SK-N-SH (cell line): ENCODE measurements around the gene FAM184B.

ENCODE experiments used
- CHD2 ChIP-seq: fragments of 150-350 bp; IDR thresholded peaks from 2 replicates; pipeline ENCODE4 v1.6.1; 2018; ENCODE audit warnings: low read length; ENCODE audit not compliant: partially characterized antibody
- FOXM1 ChIP-seq: IDR thresholded peaks from 2 replicates; pipeline ENCODE4 v1.4.0; 2012; ENCODE audit warnings: low read depth, mild to moderate bottlenecking
- TF ChIP-seq, protein P1 (sequence below): fragments of 200-600 bp; sonication (generic); IDR thresholded peaks from 2 replicates; pipeline ENCODE4 v1.6.1; 2017; ENCODE audit warnings: antibody characterized with exemption, mild to moderate bottlenecking, moderate library complexity
- TF ChIP-seq, protein P2 (sequence below): IDR thresholded peaks from 2 replicates; pipeline ENCODE4 v1.4.0; 2012; ENCODE audit warnings: low read depth

DNA sequence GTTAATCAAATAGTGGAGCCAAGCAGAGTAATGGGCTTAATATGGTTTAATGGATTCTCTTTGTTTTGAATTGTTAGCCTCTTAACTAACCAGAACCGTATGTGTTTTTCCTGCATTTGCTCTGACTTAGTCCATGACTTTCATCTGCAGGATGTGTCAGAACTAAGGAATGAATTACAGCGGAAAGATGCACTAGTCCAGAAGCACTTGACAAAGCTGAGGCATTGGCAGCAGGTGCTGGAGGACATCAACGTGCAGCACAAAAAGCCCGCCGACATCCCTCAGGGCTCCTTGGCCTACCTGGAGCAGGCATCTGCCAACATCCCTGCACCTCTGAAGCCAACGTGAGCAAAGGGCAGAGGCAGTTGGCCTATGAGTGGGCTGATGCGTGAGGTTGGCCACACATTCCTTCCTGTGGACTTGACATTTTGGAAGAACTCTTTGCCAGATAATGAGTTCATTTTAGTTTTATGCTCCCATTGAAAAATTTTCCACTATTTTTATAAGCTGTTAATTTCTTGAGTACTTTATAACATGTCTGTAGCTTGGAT, 157.9 kb downstream of the FAM184B start:
- TF ChIP-seq, protein P1, sequence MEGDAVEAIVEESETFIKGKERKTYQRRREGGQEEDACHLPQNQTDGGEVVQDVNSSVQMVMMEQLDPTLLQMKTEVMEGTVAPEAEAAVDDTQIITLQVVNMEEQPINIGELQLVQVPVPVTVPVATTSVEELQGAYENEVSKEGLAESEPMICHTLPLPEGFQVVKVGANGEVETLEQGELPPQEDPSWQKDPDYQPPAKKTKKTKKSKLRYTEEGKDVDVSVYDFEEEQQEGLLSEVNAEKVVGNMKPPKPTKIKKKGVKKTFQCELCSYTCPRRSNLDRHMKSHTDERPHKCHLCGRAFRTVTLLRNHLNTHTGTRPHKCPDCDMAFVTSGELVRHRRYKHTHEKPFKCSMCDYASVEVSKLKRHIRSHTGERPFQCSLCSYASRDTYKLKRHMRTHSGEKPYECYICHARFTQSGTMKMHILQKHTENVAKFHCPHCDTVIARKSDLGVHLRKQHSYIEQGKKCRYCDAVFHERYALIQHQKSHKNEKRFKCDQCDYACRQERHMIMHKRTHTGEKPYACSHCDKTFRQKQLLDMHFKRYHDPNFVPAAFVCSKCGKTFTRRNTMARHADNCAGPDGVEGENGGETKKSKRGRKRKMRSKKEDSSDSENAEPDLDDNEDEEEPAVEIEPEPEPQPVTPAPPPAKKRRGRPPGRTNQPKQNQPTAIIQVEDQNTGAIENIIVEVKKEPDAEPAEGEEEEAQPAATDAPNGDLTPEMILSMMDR: no peak
- TF ChIP-seq, protein P2, sequence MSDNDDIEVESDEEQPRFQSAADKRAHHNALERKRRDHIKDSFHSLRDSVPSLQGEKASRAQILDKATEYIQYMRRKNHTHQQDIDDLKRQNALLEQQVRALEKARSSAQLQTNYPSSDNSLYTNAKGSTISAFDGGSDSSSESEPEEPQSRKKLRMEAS: no peak
- TF ChIP-seq FOXM1 (no peak), CHD2 (no peak)
